HG03558 (cell line): ENCODE data around the gene BTRC.
"Not testable (repeated sequence)": the region's sequence is repeated elsewhere in the genome, so short reads cannot be mapped to it uniquely, and the experiment has no call there.

ENCODE experiments used
- ATAC-seq: cut with Tn5 transposase; IDR thresholded peaks from one replicate; pipeline ENCODE4 v1.9.1; 2021; ENCODE audit warnings: moderate number of reproducible peaks; ENCODE audit not compliant: unreplicated experiment; ENCODE audit errors: extremely low read depth

BTRC gene

GRCh38 chr10:101341438-101341837, 12.5 kb upstream of the BTRC start:
- no peak for ATAC-seq

- ATAC-seq, result no peak
Observed at GRCh38 chr10:101346177-101346576, 7.8 kb upstream of the BTRC start.

GRCh38 chr10:101351017-101351416, 2.9 kb upstream of the BTRC start:
- no peak for ATAC-seq

DNA sequence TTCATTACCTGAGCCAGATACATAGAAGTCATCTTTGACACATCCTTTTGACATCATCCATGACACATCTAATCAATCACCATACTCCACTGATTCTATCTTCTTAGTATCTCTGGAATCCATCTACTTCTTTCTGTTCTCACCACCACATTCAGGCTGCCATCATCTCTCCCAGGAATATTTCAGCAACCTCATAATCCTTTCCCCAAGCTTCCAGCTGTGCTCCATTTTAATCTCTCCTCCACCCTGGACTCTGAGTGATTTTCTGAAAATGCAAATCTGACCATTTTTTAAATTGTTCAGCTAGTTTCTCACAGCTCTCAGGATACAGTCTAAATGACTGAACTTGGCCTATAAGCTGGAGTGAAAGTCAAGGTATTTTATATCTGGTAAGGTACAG, 2.5 kb upstream of the BTRC start:
- ATAC-seq, result no peak

GRCh38 chr10:101352857-101353256, 1.1 kb upstream of the BTRC start:
- ATAC-seq, result not testable (repeated sequence)

DNA sequence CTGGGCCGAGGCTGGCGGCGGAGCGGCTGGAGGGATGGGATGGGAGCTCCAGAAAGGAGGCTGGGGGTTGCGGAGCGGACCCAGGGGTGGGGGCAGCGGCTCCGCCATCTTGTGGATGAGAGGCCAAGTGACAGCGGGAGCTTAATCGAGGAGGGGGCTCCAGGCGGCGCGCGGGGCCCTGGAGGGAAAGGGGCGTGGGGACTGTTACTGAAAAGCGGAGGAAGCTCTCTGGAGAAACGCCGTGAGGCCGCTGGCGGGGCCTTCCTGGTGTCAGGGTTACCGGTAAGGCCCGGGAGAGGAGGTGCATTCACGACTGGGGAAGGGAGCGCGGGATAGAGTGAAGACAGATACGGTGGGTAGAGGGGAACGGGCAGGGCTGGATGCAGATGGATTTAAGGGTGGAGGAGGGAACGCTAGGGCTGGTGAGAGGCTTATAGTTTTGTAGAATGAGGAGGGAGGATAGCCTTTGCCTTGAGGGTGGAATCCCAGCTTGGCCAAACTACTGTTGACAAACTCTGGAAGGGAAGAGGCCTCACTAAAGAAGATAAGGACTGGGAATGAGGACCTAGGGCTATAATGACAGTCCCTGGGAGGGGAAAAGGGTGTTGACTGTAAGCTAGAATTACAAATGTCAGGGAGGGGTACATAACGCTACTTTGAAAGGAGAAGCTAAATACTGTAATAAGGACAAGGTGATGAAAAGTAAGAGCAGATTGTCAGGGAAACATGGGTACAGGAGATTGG, 535 bp downstream of the BTRC start:
- no peak for ATAC-seq

DNA sequence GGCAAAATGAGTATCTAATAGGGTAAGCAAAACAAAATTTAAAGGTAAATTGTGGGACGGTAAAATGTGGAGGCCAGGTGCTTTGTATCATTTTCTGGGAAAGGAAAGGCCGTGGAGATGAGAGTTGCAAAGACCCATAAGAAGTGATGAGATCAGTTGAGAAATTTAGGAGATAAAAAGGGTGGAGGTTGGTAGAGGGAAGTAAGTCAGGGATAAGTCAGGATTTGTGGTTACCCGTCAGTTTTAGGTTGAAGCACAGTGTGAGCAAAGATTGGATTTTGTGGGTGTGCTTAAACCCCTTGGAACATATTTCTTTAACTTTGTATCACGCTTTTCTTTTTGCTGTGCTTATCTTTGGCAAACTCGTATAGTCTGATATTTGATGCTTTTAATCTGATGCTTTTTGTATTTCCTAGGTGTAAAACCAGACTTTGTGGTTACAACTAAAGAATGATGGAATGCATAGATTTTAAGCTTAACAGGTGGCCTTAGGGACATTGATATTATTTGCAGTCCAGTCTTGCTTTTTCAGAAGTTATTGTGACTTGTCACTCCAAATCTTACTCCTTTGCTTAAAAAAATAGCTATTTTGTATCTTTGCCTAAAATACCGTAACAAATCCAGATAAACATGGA, 1.2 kb downstream of the BTRC start:
- ATAC-seq, result no peak

DNA sequence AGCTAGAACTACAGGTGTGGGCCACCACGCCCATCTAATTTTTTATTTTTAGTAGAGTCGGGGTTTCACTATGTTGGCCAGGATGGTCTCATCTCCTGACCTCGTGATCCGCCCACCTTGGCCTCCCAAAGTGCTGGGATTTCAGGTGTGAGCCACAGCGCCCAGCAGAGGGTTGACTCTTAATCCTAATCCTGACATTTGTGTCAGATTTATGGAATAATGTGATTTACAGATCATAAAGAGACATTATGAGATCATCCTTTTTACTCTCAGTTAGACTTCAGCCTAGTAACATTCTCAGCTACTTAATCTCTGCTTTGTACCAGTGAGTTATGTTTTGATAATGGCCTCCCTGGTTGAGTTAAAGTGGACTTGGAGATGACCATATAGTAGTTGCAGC, 2.2 kb downstream of the BTRC start:
- no peak for ATAC-seq

DNA sequence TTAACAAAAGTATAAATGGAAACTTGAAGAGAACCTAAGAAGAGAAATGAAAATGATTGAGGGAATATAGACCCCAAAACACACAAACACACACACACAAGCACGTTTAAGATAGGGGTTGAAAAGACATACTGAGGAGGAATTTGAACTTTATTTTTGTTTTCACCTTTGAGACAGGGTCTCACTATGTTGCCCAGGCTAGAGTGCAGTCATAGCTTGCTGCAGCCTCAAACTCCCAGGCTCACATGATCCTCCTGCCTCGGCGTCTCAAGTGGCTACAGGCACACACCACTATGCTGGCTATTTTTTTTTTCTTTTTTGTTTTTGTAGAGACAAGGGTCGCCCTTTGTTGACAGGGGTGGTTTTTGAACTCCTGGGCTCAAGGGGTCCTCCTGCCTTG, 4.0 kb downstream of the BTRC start:
- ATAC-seq, result no peak

DNA sequence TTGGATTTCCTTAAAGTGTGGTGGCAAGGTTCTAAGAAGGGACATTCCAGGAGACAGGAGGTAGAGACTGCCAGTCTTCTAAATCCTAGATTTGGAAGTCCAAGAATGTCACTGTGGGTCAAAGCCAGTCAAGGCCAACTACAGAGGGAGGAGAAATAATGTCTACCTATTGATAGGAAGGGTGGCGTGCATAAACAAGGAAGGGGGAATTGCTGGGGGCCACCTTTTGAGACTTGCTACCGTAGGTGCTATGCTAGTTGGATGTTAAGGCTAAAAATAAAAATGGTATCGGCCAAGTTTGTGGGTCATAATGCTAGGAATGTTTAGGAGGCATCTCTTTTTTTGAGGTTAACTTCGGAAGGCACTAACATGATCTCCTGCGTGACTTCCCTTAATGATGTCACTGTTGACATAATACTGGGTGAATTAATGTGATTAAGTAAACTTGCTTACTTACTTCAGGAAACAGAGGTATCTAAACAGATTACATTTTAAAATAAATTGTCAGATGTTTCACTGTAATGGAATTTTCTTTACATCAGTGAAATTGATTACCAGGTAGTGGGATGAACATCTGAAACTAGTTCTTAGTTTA, 4.8 kb downstream of the BTRC start:
- ATAC-seq, result no peak

DNA sequence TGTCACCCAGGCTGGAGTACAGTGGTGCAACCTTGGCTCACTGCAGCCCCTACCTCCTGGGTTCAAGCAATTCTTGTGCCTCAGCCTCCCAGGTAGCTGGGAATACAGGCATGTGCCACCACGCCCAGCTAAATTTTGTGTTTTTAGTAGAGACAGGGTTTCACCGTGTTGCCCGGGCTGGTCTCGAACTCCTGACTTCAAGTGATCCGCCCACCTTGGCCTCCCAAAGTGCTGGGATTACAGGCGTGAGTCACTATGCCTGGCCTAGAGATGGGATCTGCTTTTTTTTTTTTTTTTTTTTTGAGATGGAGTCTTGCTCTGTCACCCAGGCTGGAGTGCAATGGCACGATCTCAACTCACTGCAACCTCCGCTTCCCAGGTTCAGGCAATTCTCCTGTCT, 6.1 kb downstream of the BTRC start:
- ATAC-seq, result not testable (repeated sequence)

GRCh38 chr10:101360841-101361240, 6.9 kb downstream of the BTRC start:
- not testable (repeated sequence) for ATAC-seq

- ATAC-seq, result no peak
Observed at GRCh38 chr10:101363850-101364400, 10.0 kb downstream of the BTRC start.

DNA sequence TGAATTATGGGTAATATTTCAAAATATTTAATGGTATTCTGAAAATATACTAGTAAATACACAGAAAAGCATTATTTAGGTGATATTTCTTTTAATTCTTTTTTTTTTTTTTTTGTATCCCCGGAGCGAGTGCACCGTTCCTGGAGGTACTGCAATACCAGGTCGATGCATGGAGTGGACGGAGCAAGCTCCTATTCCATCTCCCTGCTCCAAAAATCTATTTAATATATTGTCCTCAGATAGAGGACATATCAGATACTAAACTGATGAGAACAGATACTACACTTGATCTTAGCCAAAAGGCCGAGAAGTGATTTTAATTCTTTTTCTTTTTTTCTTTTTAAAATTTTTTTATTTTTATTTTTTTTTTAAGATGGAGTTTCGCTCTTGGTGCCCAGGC, 10.8 kb downstream of the BTRC start:
- no peak for ATAC-seq

GRCh38 chr10:101367569-101368453, 13.8 kb downstream of the BTRC start:
- no peak for ATAC-seq

DNA sequence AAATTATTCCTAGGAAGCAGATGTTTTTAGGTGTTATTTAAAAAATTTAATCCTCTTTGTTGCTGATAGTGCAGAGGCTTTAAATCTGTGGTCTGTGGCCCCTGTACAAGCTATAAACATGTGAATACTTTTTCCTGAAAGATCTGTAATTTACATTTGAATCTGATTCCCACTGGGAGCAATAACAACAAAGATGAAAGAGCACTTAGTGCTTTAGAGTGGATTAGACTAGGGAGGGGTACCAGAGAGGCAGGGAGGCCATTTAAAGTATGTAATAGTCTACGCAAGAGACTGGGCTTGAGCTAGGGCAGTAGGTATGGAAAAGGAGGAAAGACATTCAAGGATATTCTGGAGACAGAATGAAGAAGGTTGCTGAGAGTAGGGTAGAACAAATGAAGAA, 19.1 kb downstream of the BTRC start:
- ATAC-seq, result no peak

DNA sequence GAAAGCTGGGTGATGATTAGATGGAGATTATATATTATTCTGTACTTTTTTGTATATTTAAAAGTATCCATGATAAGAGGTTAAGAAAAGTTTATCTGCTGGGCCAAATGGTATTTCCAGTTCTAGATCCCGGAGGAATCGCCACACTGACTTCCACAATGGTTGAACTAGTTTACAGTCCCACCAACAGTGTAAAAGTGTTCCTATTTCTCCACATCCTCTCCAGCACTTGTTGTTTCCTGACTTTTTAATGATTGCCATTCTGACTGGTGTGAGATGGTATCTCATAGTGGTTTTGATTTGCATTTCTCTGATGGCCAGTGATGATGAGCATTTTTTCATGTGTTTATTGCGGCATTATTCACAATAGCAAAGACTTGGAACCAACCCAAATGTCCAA, 20.0 kb downstream of the BTRC start:
- ATAC-seq, result not testable (repeated sequence)

DNA sequence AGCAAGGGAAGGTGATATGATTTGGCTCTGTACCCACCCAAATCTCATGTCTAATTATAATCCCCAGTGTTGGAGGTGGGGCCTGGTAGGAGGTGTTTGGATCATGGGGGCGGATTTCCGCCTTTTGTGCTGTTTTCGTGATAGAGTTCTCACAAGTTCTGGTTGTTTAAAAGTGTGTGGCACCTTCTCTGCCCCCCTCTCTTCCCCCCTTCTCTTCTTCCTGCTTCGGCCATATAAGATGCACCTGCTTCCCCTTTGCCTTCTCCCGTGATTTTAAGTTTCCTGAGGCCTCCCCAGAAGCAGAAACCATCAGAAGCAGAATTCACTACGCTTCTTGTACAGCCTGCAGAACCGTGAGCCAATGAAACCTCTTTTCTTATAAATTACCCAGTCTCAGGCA, 21.1 kb downstream of the BTRC start:
- ATAC-seq, result no peak

DNA sequence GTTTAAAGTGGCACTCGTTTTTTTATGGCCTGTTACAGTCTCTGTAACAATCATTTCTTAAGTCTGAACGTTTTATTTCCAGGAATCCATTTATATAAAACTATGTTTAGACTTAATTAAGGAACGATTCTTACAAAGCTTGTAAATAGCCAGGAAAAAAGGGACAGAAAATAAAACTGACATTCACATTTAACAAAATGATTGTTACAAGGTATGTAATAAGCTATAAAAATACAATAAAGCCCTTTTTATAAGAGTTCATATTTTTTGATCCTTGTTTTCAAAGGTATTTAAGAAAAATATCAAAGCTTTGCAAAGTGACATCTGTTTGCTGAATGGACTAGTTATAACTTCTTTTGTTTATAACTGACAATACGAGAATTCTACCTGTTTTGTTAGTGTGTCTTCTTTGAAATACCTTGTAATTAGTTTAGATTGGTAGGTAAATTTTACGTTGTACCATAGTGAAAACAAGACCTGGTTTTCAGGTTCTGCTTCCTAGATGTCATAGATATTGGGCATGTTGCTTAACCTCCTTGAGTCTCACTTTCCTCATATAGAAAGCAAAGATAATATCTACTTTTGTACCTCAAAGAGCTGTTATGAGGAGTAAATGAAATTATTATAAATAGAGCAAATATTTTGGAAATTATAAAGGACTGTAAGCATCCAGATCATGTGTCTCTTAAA, 25.8 kb downstream of the BTRC start:
- no peak for ATAC-seq
